ENCODE measurements around the gene OXT.

OXT gene

GRCh38 chr20:3109350-3110302 lies 38.2 kb downstream of the OXT start:
- no peak for DNase-seq (ENCODE audit: low read depth in 3 of 3)

DNA sequence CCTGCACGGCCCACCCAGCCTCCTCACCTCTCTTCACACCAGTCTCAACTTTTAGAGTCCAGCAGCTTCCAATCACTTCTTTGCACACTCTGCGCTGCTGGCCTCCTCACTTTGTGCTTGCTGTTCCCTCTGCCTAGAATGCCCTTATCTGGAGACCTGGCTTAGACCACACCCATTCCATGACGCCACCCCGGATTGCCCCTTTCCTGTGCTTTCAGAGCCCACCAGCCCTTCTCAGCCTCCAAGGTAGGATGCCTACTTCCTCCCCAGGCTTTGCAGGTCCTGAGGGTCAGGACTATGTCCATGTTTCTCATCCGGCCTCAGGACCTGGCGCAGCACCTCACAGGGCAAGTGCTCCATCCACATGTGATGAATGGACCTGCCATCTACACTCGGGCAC lies 40.1 kb downstream of the OXT start:
- DNase-seq (ENCODE audit: low read depth in 3 of 3), result no peak

GRCh38 chr20:3111995-3112394 lies 40.6 kb downstream of the OXT start:
- DNase-seq (ENCODE audit: low read depth in 3 of 3), result no peak

DNA sequence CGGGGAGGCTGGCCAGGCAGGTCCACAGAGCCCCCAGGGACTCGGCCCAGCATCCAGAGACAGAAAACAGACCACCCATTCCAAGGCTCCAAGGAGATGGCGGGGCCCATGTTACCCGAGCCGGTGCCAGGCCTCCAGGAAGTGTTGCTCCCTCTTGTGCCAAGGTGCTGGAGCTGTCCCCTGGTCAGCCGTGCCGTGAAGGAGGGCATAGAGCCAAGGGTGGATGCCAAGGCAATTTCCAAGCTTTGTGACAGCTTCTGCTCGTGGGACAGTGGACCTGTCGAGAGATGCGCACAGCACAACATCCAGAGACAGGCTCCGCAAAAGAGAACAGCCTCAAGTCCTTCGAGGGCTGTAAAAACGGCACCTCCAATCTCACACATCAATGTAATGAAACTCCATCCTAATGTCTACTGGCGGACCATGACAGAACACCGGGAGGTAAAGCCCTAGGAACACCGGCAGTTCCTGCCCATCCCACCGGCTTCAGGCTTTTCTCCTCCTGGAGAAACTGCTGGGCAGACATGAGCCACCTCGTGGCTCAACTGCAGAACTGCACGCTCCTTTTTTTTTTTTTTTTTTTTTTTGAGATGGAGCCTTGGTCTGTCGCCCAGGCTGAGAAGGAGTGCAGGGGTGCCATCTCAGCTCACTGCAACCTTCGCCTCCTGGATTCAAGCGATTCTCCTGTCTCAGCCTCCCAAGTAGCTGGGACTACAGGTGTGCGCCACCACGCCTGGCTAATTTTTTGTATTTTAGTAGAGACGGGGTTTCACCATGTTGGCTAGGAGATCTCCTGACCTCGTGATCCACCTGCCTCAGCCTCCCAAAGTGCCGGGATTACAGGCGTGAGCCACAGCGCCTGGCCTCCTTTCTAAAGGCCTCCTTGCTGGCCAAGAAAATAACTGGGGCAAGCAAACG lies 44.0 kb downstream of the OXT start:
- no peak for DNase-seq (ENCODE audit: low read depth in 3 of 3)

- no peak for DNase-seq (ENCODE audit: low read depth in 3 of 3)
These were observed 44.9 kb downstream of the OXT start for GRCh38 chr20:3116341-3116740.

- peak in 1 of 3 donors; percentile 31 for DNase-seq (ENCODE audit: low read depth in 3 of 3)
These were observed 46.5 kb downstream of the OXT start for GRCh38 chr20:3117839-3118379.

GRCh38 chr20:3119044-3119443 lies 47.6 kb downstream of the OXT start:
- no peak for DNase-seq (ENCODE audit: low read depth in 3 of 3)

DNA sequence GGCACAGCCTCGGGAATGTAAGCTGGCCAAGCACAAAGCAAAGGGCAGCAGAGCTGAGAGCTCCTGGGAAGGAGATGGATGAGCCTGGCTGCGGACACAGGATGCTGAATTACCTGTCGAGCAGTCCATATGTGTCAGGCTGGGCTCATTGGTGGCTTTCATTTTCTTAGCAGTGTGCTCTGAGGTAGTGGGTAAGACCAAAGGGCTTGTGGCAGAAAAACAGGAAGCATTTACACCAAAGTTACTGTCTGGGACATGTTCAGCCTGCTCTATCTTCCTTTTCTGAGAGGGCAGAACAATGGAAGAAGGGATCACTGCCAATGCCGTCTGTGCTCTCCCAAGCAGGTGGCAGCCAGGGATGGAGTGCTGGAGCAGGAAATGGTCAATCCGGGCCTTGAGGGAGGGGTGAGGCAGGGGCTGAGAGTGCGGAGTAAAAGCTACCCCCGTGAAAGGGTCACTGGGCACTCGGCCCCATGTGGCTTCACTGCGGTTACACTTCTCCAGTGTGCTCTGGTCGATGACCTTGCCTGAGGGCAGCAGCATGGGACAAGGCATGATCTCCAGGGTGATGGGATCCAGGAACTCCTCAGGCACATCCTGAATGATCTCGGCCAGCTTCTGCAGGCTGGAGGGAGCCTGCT lies 50.0 kb downstream of the OXT start:
- DNase-seq (ENCODE audit: low read depth in 3 of 3), result no peak
